HG02981 (cell line): ENCODE results near the gene CDK6.

Experiments used
- ATAC-seq: cut with Tn5 transposase; IDR thresholded peaks from one replicate; pipeline ENCODE4 v1.9.1; 2021; ENCODE audit warnings: mild to moderate bottlenecking, moderate library complexity; ENCODE audit not compliant: unreplicated experiment

CDK6 gene

GRCh38 chr7:92740700-92741126 is 95.7 kb downstream of the CDK6 start:
- no peak for ATAC-seq

- ATAC-seq: no peak
Measured at GRCh38 chr7:92740134-92740533, 96.2 kb downstream of the CDK6 start.

DNA sequence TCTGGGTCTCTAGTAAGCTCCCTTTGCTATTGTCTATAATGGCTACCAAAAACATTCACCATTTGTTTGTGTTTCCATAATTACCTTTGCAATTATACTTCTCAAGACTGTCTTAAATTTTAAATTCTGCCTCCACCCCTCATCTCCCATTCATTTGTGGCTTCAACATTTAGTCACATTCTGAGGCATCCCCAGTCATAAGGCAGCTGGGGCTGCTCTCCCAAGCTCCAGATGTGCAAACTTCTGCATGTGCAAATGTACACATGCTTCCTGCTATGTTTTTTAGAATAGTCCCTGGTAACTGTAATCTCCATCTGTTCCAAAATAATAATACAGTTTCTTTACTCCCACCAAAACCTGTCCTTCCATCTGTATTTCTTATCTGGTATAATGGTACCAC is 97.3 kb downstream of the CDK6 start:
- no peak for ATAC-seq

GRCh38 chr7:92737706-92738105 is 98.7 kb downstream of the CDK6 start:
- ATAC-seq: peak; percentile 94

GRCh38 chr7:92736870-92737269 is 99.5 kb downstream of the CDK6 start:
- no peak for ATAC-seq

DNA sequence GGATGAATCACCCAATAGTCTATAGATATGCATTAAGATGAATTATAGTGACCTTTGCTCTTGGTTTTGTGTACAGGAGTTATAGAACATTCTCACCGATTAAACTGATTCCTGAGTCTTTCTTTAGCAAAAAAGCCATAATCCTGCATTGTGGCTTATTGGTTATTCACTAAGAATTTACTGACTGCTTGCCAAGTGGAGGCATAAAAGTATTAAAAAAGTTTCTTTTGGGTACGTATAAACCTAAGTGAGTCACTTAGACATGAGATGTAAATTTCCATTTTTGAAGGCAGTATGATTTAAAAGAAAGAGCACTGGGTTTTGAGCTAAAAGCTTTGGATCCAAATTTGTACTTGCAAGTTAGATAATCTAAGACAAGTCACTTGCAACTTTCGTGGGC is 100.7 kb downstream of the CDK6 start:
- ATAC-seq: no peak

GRCh38 chr7:92732316-92733036 is 103.9 kb downstream of the CDK6 start:
- no peak for ATAC-seq

DNA sequence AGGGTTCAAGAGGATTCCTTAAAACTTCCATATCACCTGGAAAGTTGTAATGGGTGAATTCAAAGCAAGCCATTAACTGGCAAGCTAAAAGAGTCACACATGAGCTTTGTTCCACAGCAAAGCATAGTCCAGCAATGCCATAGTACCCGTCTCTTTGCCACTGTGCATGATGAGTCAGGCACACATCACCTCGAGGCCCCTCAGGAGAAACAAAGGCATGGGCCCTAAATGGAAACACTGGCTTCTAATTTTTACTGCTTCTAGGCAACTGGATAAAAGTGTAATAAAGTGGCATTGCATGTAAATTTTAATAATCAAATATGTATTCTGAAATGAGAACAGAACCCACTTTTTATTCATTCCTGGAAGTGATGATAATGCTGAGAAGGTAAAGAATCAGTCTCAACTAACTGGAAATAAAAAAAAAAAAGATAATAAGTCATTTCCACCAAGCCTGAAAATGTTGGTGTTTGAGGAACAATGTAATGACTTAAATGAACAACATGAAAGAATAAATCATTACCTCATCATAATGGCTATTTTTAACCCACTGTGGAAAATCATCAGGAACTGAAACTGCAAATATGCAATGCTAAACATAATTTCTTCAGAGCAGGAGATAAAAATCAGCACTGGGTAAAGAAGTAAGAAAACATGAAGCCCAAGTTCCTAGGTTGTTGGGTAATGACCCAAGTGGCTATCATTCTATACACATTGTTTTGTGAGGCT is 104.9 kb downstream of the CDK6 start:
- no peak for ATAC-seq

- no peak for ATAC-seq
Measured at GRCh38 chr7:92730808-92731207, 105.6 kb downstream of the CDK6 start.

- ATAC-seq: no peak
Measured at GRCh38 chr7:92729751-92730150, 106.6 kb downstream of the CDK6 start.

GRCh38 chr7:92729172-92729571 is 107.2 kb downstream of the CDK6 start:
- ATAC-seq: no peak

DNA sequence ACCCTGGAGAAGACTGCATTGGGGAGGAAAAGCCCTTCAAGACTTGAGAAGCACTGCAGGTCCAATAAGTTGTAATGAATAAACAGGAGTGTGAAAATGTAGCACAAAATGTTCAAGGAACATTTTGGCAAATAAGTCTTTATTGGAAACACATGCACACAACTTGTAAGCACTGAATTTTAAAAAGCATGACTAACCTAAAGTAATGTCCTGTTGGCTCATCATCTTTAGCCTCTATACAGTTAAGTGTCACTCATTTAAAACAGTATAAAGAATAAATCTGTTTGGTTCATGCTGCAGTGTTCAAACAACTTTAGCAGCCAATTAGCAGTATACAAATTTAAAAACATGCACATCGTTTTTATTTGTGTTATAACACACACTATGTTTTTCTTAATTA is 108.6 kb downstream of the CDK6 start:
- ATAC-seq: no peak

- ATAC-seq: no peak
Measured at GRCh38 chr7:92725161-92725925, 111.0 kb downstream of the CDK6 start.

- no peak for ATAC-seq
Measured at GRCh38 chr7:92723943-92724342, 112.4 kb downstream of the CDK6 start.

GRCh38 chr7:92723205-92723604 is 113.2 kb downstream of the CDK6 start:
- ATAC-seq: no peak

- no peak for ATAC-seq
Measured at GRCh38 chr7:92722541-92722940, 113.8 kb downstream of the CDK6 start.

DNA sequence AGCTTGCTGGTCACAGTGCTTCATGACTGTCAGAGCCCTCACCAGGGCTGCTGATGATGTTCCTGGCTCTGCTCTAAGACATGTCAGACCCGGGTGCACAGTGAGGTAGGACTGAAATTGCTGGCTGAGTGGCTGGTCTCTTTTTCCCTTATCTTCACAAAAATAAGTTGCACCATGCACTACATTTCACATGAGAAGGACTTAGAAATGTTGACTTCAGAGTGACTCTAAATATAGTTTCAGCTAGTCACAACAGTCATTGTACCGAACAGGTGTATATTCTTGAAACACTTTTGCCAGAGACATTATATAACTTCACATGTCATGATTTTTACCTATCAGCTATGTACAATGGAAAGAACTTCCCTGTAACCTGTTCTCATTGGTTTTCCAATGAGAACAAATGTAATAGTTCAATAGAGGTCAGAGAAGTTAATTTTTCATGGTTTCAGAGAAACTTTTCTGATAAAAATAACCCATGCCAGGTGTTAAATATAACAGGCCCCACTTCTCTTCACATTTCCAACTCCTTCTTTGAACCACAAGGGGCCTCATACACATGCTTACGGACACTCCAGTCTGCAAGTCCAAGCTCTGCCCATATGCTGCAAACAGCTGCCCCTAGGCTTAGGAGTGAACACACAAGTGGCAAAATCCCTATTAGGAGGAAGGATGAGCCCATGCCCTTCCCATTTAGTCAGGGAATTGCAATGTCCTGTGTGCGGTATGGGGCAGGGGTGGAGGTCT is 115.6 kb downstream of the CDK6 start:
- ATAC-seq: peak; percentile 62

DNA sequence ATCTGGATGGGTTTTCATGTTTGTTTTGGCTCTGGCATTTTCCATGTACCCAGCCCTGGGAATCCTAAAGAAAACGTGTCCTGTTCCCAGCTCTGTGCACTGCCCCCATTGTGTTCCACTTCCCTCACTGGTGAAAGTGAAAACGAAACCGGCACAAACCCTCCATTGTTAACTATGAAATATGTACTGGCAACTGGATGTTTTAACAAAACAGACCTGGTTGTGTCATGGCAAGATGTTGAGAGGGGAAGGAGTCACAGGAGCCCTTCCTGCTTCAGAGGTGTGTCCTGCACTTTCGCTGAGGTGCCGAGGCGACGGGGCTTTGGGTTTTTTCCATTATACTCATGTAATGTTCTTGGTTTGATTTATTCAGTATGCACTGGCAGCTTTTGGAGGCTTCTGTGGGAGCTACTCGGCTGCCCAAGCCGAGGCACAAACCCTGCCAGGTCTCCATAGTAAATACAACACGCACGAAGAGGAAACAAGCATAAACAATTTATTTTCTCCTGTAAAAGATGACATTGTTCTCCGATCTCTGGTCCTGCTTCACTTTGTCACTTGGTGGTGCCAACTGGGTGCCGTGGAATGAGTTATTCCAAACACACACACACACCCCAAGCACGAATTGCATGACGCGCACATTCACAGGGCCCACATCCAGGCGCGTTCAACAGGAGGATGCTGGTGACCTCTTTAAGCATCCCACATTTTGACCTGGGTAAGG is 118.2 kb downstream of the CDK6 start:
- peak; percentile 68 for ATAC-seq

- ATAC-seq: no peak
Measured at GRCh38 chr7:92717623-92717992, 118.8 kb downstream of the CDK6 start.

GRCh38 chr7:92716825-92717580 is 119.4 kb downstream of the CDK6 start:
- no peak for ATAC-seq
